Pancreas (tissue), 10 donors: ENCODE measurements around the gene SLCO3A1. TPM values are rescaled to one million over a fixed set of nuclear protein-coding genes. Genes with fewer than 3 reads are reported as not detected.

Experiments
- ATAC-seq, 4 donors: fragments of 200-7000 bp; cut with Tn5 transposase; one replicate each; pipeline versions ENCODE4 v1.8.0 to v1.9.1; 2020; ENCODE audit warnings: mild to moderate bottlenecking in 4 of 4, moderate library complexity in 4 of 4
- DNase-seq, 6 donors: peaks; one replicate each; pipeline ENCODE4 v3.0.0-alpha.2; 2020
- FAIRE-seq: peaks from 2 replicates; lab custom pipeline; 2012; peaks lifted over from hg19 to GRCh38; lab: Jason Lieb, UNC
- H3K27ac ChIP-seq, 4 donors: fragments of 200-600 bp; sonication (generic); 1 replicate in 3 of 4; 2 replicates in 1 of 4; pipeline versions ENCODE4 v1.5.0 to v1.8.0; 2020
- H3K27me3 ChIP-seq, 4 donors: fragments of 200-600 bp; one replicate each; pipeline ENCODE4 v1.8.0; 2021
- H3K36me3 ChIP-seq, 3 donors: fragments of 200-600 bp; sonication (generic) in 1 of 3; one replicate each; pipeline versions ENCODE4 v1.5.0 to v1.8.0; 2020 to 2021
- H3K4me1 ChIP-seq, 3 donors: fragments of 200-600 bp; one replicate each; pipeline ENCODE4 v1.8.0; 2021
- H3K4me3 ChIP-seq, 4 donors: fragments of 200-600 bp; sonication (generic) in 2 of 4; one replicate each; pipeline versions ENCODE4 v1.5.0 to v1.8.0; 2020 to 2021
- H3K9me3 ChIP-seq, 4 donors: fragments of 200-600 bp; one replicate each; pipeline ENCODE4 v1.8.0; 2021
- CTCF ChIP-seq, 4 donors: fragments of 200-600 bp; sonication (generic) in 3 of 4; IDR thresholded peaks; one replicate each; pipeline versions ENCODE4 v1.5.0 to v1.8.0; 2021; ENCODE audit warnings: antibody characterized with exemption in 4 of 4
- WGBS, 2 donors: extraction: QIAGEN DNeasy Blood & Tissue Kit; methylation state at CpG; one replicate each; pipeline ENCODE4 v1.1.7; 2013; 5-methylcytosine and 5-hydroxymethylcytosine counted together
- intact Hi-C, 3 donors: fragments of 100-400 bp; cut with DNase I; formaldehyde crosslinking; loops; one replicate each; pipeline versions ENCODE4 v1.11.1 to v1.14.2; 2022
- polyA plus RNA-seq, 2 donors: library from polyadenylated mRNA; stranded (reverse); fragments of 200-250 nt; gene quantifications; one replicate each; pipeline ENCODE4 v1.2.3, GENCODE V29; 2013
- total RNA-seq, 6 donors: library from RNA; stranded (reverse); fragmentation: NEBNext Ultra II Directional in 4 of 6; extraction: Animal tissue kit (Norgen Biotek cat#: 25700) in 4 of 6; gene quantifications; one replicate each; pipeline versions ENCODE4 v1.2.1 to v1.2.4, GENCODE V29; 2021 to 2023
- donor health status: healthy with polysubstance abuse.
- donor health status: DM: no; HTN: no; CAD: no; lungs with moderate emphysema.
- donor health status: DM: no; HTN: no; CAD: no.
- donor health status: control.
- donor health status: control.
- donor health status: Bipolar disorder and iron deficiency.
- donor health status: DM: yes; HTN: yes; CAD: no.
- donor health status: DM: no; HTN: no; CAD: no.
- donor health status: DM: no; HTN: no; CAD: no.
- donor health status: DM: yes; HTN: yes; CAD: no.

Gene SLCO3A1
- total and polyA plus RNA-seq, 8 donors: 3.4 to 15.5 (median 6.7) TPM

- H3K9me3 ChIP-seq: no peaks in the 10 kb centered on the region
- no peak for TF ChIP-seq CTCF (IDR thresholded peaks at IDR 0.05)
- peak; percentile 58 to 75 (median 70) for ATAC-seq
- no peaks in the 10 kb centered on the region for H3K36me3 ChIP-seq
- H3K27ac ChIP-seq: peak overlapping the region; percentile 44 to 83 (median 70)
- no peak for FAIRE-seq
- 21 to 22% methylated on average over 19 of the region's 19 CpGs for WGBS, 2 donors
- no peaks in the 10 kb centered on the region for H3K27me3 ChIP-seq
- intact Hi-C loops: no loop called here
- H3K4me3 ChIP-seq: no peak overlapping the region
- DNase-seq: peak in 3 of 6 donors; percentile 41 to 46 (median 44)
- peaks cover 0 to 19% (median 10%) of the 10 kb centered on the region in 3 donors for H3K4me1 ChIP-seq
These were observed 94.4 kb downstream of the SLCO3A1 start for GRCh38 chr15:91947683-91948608.

- WGBS, 2 donors: 88 to 93% methylated on average over 8 of the region's 8 CpGs
- no peaks in the 10 kb centered on the region for H3K27me3 ChIP-seq
- H3K4me3 ChIP-seq: no peak overlapping the region
- H3K9me3 ChIP-seq: no peaks in the 10 kb centered on the region
- H3K27ac ChIP-seq: peak overlapping the region in 2 of 4 donors; percentile 79 to 83
- FAIRE-seq (no peak), DNase-seq (no peak), ATAC-seq (no peak)
- no peaks in the 10 kb centered on the region for H3K36me3 ChIP-seq
- peaks cover 0 to 13% (median 0%) of the 10 kb centered on the region in 3 donors for H3K4me1 ChIP-seq
- intact Hi-C loops: no loop called here
- TF ChIP-seq CTCF (IDR thresholded peaks at IDR 0.05): no peak
These were observed 95.9 kb downstream of the SLCO3A1 start for GRCh38 chr15:91949361-91949760.

- Histone ChIP-seq H3K27me3 (no peaks in the 10 kb centered on the region), H3K9me3 (no peaks in the 10 kb centered on the region), H3K27ac (peak overlapping the region in 1 of 4 donors; percentile 83), H3K4me3 (no peak overlapping the region), H3K4me1 (peaks cover 0 to 13% (median 0%) of the 10 kb centered on the region in 3 donors), H3K36me3 (no peaks in the 10 kb centered on the region)
- no peak for TF ChIP-seq CTCF (IDR thresholded peaks at IDR 0.05)
- intact Hi-C loops: no loop called here
- WGBS, 2 donors: 65 to 79% methylated on average over 4 of the region's 4 CpGs
- FAIRE-seq: no peak
- DNase-seq: no peak
- ATAC-seq: no peak
These were observed 96.5 kb downstream of the SLCO3A1 start for GRCh38 chr15:91950054-91950453.

- DNase-seq (no peak), FAIRE-seq (no peak), ATAC-seq (no peak)
- no peak for TF ChIP-seq CTCF (IDR thresholded peaks at IDR 0.05)
- intact Hi-C loops: no loop called here
- Histone ChIP-seq H3K27me3 (no peaks in the 10 kb centered on the region), H3K9me3 (no peaks in the 10 kb centered on the region), H3K4me3 (no peak overlapping the region), H3K27ac (peak overlapping the region in 1 of 4 donors; percentile 83), H3K4me1 (peaks cover 0 to 13% (median 0%) of the 10 kb centered on the region in 3 donors), H3K36me3 (no peaks in the 10 kb centered on the region)
- 74 to 76% methylated on average over 2 of the region's 2 CpGs for WGBS, 2 donors
These were observed 97.3 kb downstream of the SLCO3A1 start for GRCh38 chr15:91950631-91951329.
